Measurements from ENCODE around the gene TMEM179B.

- TF ChIP-seq CTCF (IDR thresholded peaks at IDR 0.05): no peak
- TF ChIP-seq POLR2A (IDR thresholded peaks at IDR 0.05): no peak
These were observed 19.5 kb downstream of the TMEM179B start for GRCh38 chr11:62806611-62807121.

Data from right lobe of liver (tissue), 4 donors.